Measurements from ENCODE around the gene FAAH.

Gene FAAH

GRCh38 chr1:46459315-46459714 is 65.2 kb downstream of the FAAH start:
- TF ChIP-seq, protein P1, sequence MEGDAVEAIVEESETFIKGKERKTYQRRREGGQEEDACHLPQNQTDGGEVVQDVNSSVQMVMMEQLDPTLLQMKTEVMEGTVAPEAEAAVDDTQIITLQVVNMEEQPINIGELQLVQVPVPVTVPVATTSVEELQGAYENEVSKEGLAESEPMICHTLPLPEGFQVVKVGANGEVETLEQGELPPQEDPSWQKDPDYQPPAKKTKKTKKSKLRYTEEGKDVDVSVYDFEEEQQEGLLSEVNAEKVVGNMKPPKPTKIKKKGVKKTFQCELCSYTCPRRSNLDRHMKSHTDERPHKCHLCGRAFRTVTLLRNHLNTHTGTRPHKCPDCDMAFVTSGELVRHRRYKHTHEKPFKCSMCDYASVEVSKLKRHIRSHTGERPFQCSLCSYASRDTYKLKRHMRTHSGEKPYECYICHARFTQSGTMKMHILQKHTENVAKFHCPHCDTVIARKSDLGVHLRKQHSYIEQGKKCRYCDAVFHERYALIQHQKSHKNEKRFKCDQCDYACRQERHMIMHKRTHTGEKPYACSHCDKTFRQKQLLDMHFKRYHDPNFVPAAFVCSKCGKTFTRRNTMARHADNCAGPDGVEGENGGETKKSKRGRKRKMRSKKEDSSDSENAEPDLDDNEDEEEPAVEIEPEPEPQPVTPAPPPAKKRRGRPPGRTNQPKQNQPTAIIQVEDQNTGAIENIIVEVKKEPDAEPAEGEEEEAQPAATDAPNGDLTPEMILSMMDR (IDR thresholded peaks at IDR 0.05; ENCODE audit: extremely low read depth, missing control alignments), result no peak
- no peak for DNase-seq (ENCODE audit: low spot score)

GRCh38 chr1:46461017-46461808 is 67.1 kb downstream of the FAAH start:
- DNase-seq (ENCODE audit: low spot score), result no peak
- TF ChIP-seq, protein P1 (IDR thresholded peaks at IDR 0.05; ENCODE audit: extremely low read depth, missing control alignments), result no peak

- DNase-seq (ENCODE audit: low spot score), result no peak
- TF ChIP-seq, protein P1 (IDR thresholded peaks at IDR 0.05; ENCODE audit: extremely low read depth, missing control alignments), result no peak
These were observed 67.8 kb downstream of the FAAH start for GRCh38 chr1:46461809-46462448.
